ENCODE results near the gene M6PR. TPM values are rescaled to one million over a fixed set of nuclear protein-coding genes. Genes with fewer than 3 reads are reported as not detected.
"Not testable (repeated sequence)": the region's sequence is repeated elsewhere in the genome, so short reads cannot be mapped to it uniquely, and the experiment has no call there.

Gene M6PR
- polyA plus RNA-seq, 1 donor (not counting 4 experiments of a cell fraction or from before 2014, with no cell fraction given) = 127 TPM

DNA sequence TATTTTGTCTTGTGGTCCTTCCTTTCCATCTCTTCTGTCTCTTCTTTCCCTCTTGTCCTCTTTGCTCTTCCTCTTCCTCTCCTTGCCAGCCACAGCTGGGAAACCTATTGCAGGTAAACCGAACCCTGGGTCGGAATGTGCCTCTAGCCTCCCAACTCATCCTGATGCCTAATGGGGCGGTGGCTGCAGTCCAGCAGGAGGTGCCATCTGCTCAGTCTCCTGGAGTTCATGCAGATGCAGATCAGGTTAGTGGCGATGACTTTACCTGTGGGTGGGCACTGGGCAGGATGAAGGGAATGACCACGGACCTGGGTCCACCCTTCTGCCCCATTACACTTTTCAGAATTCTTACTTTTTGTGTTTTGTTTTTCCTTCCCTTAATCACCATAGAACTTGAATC lies 26.9 kb downstream of the M6PR start:
- TF ChIP-seq, protein P1, sequence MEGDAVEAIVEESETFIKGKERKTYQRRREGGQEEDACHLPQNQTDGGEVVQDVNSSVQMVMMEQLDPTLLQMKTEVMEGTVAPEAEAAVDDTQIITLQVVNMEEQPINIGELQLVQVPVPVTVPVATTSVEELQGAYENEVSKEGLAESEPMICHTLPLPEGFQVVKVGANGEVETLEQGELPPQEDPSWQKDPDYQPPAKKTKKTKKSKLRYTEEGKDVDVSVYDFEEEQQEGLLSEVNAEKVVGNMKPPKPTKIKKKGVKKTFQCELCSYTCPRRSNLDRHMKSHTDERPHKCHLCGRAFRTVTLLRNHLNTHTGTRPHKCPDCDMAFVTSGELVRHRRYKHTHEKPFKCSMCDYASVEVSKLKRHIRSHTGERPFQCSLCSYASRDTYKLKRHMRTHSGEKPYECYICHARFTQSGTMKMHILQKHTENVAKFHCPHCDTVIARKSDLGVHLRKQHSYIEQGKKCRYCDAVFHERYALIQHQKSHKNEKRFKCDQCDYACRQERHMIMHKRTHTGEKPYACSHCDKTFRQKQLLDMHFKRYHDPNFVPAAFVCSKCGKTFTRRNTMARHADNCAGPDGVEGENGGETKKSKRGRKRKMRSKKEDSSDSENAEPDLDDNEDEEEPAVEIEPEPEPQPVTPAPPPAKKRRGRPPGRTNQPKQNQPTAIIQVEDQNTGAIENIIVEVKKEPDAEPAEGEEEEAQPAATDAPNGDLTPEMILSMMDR (optimal IDR thresholded peaks at IDR 0.05 in 1 of 3, IDR thresholded peaks at IDR 0.05 in 1 of 3, conservative IDR thresholded peaks at IDR 0.05 in 1 of 3; ENCODE audit: extremely low read depth in 1 of 3, insufficient read depth in 2 of 3, low read length in 3 of 3) = no peak
- TF ChIP-seq EZH2 (IDR thresholded peaks at IDR 0.05; ENCODE audit: low read length) = no peak
- FAIRE-seq (no peak), DNase-seq (ENCODE audit: low read depth, low spot score) (no peak)
- Histone ChIP-seq H3K4me1 (ENCODE audit: control insufficient read depth, extremely low read depth, insufficient read depth, low read length) (no peaks in the 10 kb centered on the region), H3K9me3 (ENCODE audit: control insufficient read depth, low read depth, low read length) (no peaks in the 10 kb centered on the region), H3K4me2 (ENCODE audit: control insufficient read depth, extremely low read depth, insufficient read depth, low read depth, low read length) (no peak overlapping the region), H2AFZ (ENCODE audit: control insufficient read depth, low read length) (no peak overlapping the region), H3K27ac (ENCODE audit: control insufficient read depth, insufficient read depth, low read length) (no peak overlapping the region), H3K4me3 (ENCODE audit: control insufficient read depth in 2 of 3, extremely low read depth in 1 of 3, insufficient read depth in 2 of 3, low read depth in 1 of 3, low read length in 3 of 3) (no peak overlapping the region), H3K9ac (ENCODE audit: control insufficient read depth, extremely low read depth, insufficient read depth, low read length) (no peak overlapping the region), H3K27me3 (ENCODE audit: control insufficient read depth, extremely low read depth, insufficient read depth, low read length) (no peaks in the 10 kb centered on the region), H4K20me1 (ENCODE audit: control insufficient read depth, extremely low read depth, insufficient read depth, low read length) (no peaks in the 10 kb centered on the region), H3K79me2 (ENCODE audit: control insufficient read depth, insufficient read depth, low read length) (no peaks in the 10 kb centered on the region), H3K36me3 (ENCODE audit: control insufficient read depth in 2 of 2, extremely low read depth in 1 of 2, insufficient read depth in 2 of 2, low read length in 2 of 2) (peaks cover 0 to 9% of the 10 kb centered on the region in 2 experiments), H3K9me1 (ENCODE audit: control insufficient read depth, extremely low read depth, insufficient read depth, low read length) (no peaks in the 10 kb centered on the region)
- dilution Hi-C loops (cut with MboI; ENCODE audit: extremely low pct_ligation_motif_present, low sequenced_read_pairs) = no loop called here

DNA sequence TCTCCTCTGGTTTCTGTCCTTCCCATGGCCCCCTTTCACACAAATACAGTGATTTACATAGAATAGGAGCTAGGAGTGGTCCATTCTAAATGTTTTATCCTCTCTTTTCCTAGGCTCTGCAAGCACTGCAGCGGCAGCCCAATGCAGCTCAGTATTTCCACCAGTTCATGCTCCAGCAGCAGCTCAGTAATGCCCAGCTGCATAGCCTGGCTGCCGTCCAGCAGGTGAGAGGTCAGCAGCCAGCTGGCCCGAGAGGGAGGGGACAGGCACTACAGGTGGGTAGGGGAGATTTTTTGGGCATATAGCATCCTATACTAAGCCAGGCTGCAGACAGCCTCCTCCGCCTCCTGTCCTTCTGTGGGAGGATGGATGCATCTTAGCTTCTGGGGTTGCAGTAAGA lies 29.8 kb downstream of the M6PR start:
- H3K36me3 ChIP-seq (ENCODE audit: control insufficient read depth in 2 of 2, extremely low read depth in 1 of 2, insufficient read depth in 2 of 2, low read length in 2 of 2); H3K4me3 ChIP-seq (ENCODE audit: control insufficient read depth in 2 of 3, extremely low read depth in 1 of 3, insufficient read depth in 2 of 3, low read depth in 1 of 3, low read length in 3 of 3); dilution Hi-C loops (cut with MboI; ENCODE audit: extremely low pct_ligation_motif_present, low sequenced_read_pairs); H3K9me3 ChIP-seq (ENCODE audit: control insufficient read depth, low read depth, low read length); DNase-seq (ENCODE audit: low read depth, low spot score); H3K79me2 ChIP-seq (ENCODE audit: control insufficient read depth, insufficient read depth, low read length); H4K20me1 ChIP-seq (ENCODE audit: control insufficient read depth, extremely low read depth, insufficient read depth, low read length); H3K4me1 ChIP-seq (ENCODE audit: control insufficient read depth, extremely low read depth, insufficient read depth, low read length); H2AFZ ChIP-seq (ENCODE audit: control insufficient read depth, low read length); H3K27me3 ChIP-seq (ENCODE audit: control insufficient read depth, extremely low read depth, insufficient read depth, low read length); H3K9me1 ChIP-seq (ENCODE audit: control insufficient read depth, extremely low read depth, insufficient read depth, low read length); H3K27ac ChIP-seq (ENCODE audit: control insufficient read depth, insufficient read depth, low read length); H3K4me2 ChIP-seq (ENCODE audit: control insufficient read depth, extremely low read depth, insufficient read depth, low read depth, low read length); FAIRE-seq; H3K9ac ChIP-seq (ENCODE audit: control insufficient read depth, extremely low read depth, insufficient read depth, low read length): not testable (repeated sequence)

DNA sequence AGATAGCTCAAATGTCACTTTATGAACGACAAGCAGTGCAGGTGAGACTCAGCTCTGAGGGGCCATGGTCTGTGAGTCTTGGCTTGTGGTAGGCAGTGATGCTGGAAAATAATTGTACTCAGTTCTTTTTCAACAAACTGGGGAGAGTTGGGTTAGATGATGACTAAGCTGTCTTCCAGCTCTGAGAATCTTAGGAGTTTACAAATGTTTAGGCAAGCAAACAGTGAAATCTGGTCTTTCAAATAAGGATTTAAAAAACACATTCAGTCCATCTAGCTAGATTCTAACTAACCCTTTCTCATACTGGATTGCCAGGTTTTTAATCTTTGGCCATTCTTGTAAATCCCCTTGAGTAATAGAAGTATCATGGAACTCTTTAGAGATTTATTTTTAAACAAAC lies 31.7 kb downstream of the M6PR start:
- TF ChIP-seq EZH2 (IDR thresholded peaks at IDR 0.05; ENCODE audit: low read length) = no peak
- TF ChIP-seq, protein P1 (optimal IDR thresholded peaks at IDR 0.05 in 1 of 3, IDR thresholded peaks at IDR 0.05 in 1 of 3, conservative IDR thresholded peaks at IDR 0.05 in 1 of 3; ENCODE audit: extremely low read depth in 1 of 3, insufficient read depth in 2 of 3, low read length in 3 of 3) = no peak
- H3K9me3 ChIP-seq (ENCODE audit: control insufficient read depth, low read depth, low read length) = no peaks in the 10 kb centered on the region

More for the DNA sequence above, 31.7 kb downstream of the M6PR start:
- Histone ChIP-seq H4K20me1 (ENCODE audit: control insufficient read depth, extremely low read depth, insufficient read depth, low read length) (no peaks in the 10 kb centered on the region), H3K4me2 (ENCODE audit: control insufficient read depth, extremely low read depth, insufficient read depth, low read depth, low read length) (no peak overlapping the region), H3K27me3 (ENCODE audit: control insufficient read depth, extremely low read depth, insufficient read depth, low read length) (no peaks in the 10 kb centered on the region), H3K4me1 (ENCODE audit: control insufficient read depth, extremely low read depth, insufficient read depth, low read length) (peaks cover 20% of the 10 kb centered on the region), H3K4me3 (ENCODE audit: control insufficient read depth in 2 of 3, extremely low read depth in 1 of 3, insufficient read depth in 2 of 3, low read depth in 1 of 3, low read length in 3 of 3) (no peak overlapping the region), H3K9me1 (ENCODE audit: control insufficient read depth, extremely low read depth, insufficient read depth, low read length) (no peaks in the 10 kb centered on the region), H2AFZ (ENCODE audit: control insufficient read depth, low read length) (no peak overlapping the region), H3K79me2 (ENCODE audit: control insufficient read depth, insufficient read depth, low read length) (peaks cover 2% of the 10 kb centered on the region), H3K27ac (ENCODE audit: control insufficient read depth, insufficient read depth, low read length) (no peak overlapping the region), H3K36me3 (ENCODE audit: control insufficient read depth in 2 of 2, extremely low read depth in 1 of 2, insufficient read depth in 2 of 2, low read length in 2 of 2) (peaks cover 0 to 9% of the 10 kb centered on the region in 2 experiments), H3K9ac (ENCODE audit: control insufficient read depth, extremely low read depth, insufficient read depth, low read length) (no peak overlapping the region)
- FAIRE-seq (no peak), DNase-seq (ENCODE audit: low read depth, low spot score) (no peak)
- dilution Hi-C loops (cut with MboI; ENCODE audit: extremely low pct_ligation_motif_present, low sequenced_read_pairs) = no loop called here
